Measurements from ENCODE around the gene FOXS1.

Gene FOXS1

DNA sequence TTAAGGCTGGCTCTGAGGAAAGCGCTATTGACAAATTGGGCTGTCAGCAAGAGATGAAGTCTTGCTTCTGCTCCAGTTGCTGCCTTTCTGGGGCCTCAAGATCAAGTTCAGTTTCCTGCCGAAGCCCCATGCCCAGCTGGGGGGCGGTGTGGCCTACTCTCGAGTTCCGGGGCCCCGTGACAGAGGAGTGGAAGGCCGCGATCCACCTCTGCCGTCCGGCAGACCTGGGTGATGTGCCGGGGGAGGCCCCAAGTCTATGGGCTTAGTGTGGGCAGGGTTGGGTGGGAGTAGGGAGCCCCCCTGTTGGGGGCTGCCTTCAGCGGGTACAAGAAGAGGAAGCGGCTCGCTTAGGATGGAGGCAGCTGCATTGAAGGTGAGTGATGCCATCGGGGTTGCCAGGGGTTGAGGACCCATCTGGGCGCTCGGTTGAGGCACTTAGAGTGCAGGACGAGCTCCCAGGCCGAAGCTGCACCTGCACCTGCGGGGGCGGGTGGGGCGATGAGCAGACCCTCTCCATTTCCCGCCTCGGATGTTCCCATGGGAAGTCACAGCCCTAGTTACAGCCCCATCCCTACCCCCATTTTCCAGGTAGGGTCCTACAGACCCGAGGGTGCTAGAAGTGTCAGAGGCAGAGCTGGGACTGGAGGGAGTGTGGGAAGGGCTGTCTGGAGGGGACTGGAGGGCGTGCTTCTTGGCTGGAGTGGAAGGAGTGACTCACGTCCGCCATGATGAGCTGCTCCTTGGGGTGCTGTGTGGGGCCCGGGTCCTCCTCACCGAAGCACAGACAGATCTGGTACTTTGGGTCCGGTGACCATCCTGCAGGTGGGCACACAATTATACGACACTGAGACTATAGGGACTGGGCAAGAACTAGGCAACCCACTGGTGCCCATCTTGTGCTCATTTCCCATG, 2.9 kb upstream of the FOXS1 start:
- H3K27me3 ChIP-seq (ENCODE audit: control insufficient read depth, insufficient read depth, low read length): peaks cover 36% of the 10 kb centered on the region
- H3K27ac ChIP-seq (ENCODE audit: low read depth, low read length): no peak overlapping the region
- no peaks in the 10 kb centered on the region for H3K36me3 ChIP-seq (ENCODE audit: control insufficient read depth, insufficient read depth, low read length)
- no peak overlapping the region for H3K9ac ChIP-seq (ENCODE audit: low read depth, low read length)
- no peaks in the 10 kb centered on the region for H3K9me3 ChIP-seq (ENCODE audit: control insufficient read depth, insufficient read depth, low read length)
- no peaks in the 10 kb centered on the region; the same call in 1 of the 2 replicates for H3K4me1 ChIP-seq (ENCODE audit: control insufficient read depth, insufficient read depth, low read length)
- H3K4me3 ChIP-seq (ENCODE audit: low read depth, low read length): no peak overlapping the region

DNA sequence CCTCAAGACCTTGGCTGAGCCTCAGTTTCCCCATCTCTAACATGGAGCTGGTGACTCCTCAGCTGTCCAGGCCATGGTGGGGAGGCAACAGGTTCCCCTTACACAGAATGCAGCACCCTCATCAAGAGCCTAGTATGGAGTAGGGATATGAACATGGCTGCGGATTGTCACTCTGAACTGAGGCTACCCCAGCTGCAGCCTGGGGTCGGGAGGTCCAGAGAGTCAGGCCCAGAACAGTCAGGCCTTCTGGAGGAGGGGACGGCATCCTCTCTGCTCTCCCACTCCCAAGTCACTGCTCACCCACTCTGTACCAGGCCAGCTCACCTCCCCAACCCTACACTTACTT, 1.4 kb upstream of the FOXS1 start:
- Histone ChIP-seq H3K27ac (ENCODE audit: low read depth, low read length) (no peak overlapping the region), H3K4me3 (ENCODE audit: low read depth, low read length) (no peak overlapping the region), H3K4me1 (ENCODE audit: control insufficient read depth, insufficient read depth, low read length) (peaks cover 10% of the 10 kb centered on the region), H3K9me3 (ENCODE audit: control insufficient read depth, insufficient read depth, low read length) (no peaks in the 10 kb centered on the region), H3K9ac (ENCODE audit: low read depth, low read length) (no peak overlapping the region), H3K36me3 (ENCODE audit: control insufficient read depth, insufficient read depth, low read length) (no peaks in the 10 kb centered on the region), H3K27me3 (ENCODE audit: control insufficient read depth, insufficient read depth, low read length) (peaks cover 35% of the 10 kb centered on the region)

DNA sequence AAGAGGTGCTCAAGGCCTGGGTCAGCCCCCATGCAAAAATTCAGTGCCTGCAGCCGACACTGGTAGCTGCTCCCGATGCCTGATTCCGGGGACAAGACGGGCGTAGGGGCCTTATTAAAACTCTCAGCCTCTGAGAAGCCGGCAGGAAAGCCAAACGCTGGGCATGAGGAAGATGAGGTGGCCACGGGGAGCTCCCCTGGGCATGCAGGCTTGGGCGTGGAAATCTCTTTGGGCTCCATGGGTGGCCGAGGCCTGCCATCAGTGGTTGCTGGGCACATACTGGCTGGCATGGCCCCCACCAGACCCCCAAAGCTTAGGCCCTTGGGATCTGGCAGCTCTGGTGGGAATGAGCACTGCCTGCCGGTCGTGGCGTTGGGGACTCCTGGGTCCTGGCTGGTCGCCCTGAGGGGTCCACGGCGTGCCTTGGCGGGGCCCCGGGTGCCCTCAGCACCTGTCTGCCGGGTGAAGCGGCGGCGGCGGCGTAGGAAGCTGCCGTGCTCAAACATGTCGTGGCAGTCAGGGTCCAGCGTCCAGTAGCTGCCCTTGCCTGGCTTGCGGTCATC, 586 bp downstream of the FOXS1 start:
- H3K27me3 ChIP-seq (ENCODE audit: control insufficient read depth, insufficient read depth, low read length): peaks cover 16% of the 10 kb centered on the region
- H3K27ac ChIP-seq (ENCODE audit: low read depth, low read length): no peak overlapping the region
- peaks cover 14% of the 10 kb centered on the region for H3K4me1 ChIP-seq (ENCODE audit: control insufficient read depth, insufficient read depth, low read length)
- H3K36me3 ChIP-seq (ENCODE audit: control insufficient read depth, insufficient read depth, low read length): no peaks in the 10 kb centered on the region
- H3K4me3 ChIP-seq (ENCODE audit: low read depth, low read length): no peak overlapping the region
- no peaks in the 10 kb centered on the region for H3K9me3 ChIP-seq (ENCODE audit: control insufficient read depth, insufficient read depth, low read length)
- H3K9ac ChIP-seq (ENCODE audit: low read depth, low read length): no peak overlapping the region

DNA sequence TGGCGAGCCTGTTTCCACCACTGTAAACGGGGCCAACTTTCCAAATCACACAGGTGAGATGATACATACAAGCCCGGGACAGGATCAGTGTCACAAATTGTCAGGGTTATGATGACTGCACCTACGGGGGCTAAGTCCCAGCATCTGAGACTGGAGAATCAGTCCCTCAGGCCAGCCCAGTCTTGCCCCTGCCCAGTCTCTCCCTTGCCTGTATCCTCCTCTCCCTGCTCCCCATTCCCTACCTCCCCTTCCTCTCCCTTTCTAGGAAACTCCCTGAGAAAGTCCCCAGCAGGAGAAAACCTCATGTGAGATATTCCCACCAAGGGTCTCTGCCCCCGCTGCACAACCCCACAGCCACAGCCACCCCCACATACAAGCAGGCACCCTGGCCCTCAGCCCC, 1.5 kb downstream of the FOXS1 start:
- peaks cover 6% of the 10 kb centered on the region for H3K27me3 ChIP-seq (ENCODE audit: control insufficient read depth, insufficient read depth, low read length)
- H3K4me1 ChIP-seq (ENCODE audit: control insufficient read depth, insufficient read depth, low read length): peaks cover 14% of the 10 kb centered on the region
- H3K27ac ChIP-seq (ENCODE audit: low read depth, low read length): no peak overlapping the region
- H3K9ac ChIP-seq (ENCODE audit: low read depth, low read length): no peak overlapping the region
- H3K9me3 ChIP-seq (ENCODE audit: control insufficient read depth, insufficient read depth, low read length): no peaks in the 10 kb centered on the region
- H3K4me3 ChIP-seq (ENCODE audit: low read depth, low read length): no peak overlapping the region
- no peaks in the 10 kb centered on the region for H3K36me3 ChIP-seq (ENCODE audit: control insufficient read depth, insufficient read depth, low read length)

DNA sequence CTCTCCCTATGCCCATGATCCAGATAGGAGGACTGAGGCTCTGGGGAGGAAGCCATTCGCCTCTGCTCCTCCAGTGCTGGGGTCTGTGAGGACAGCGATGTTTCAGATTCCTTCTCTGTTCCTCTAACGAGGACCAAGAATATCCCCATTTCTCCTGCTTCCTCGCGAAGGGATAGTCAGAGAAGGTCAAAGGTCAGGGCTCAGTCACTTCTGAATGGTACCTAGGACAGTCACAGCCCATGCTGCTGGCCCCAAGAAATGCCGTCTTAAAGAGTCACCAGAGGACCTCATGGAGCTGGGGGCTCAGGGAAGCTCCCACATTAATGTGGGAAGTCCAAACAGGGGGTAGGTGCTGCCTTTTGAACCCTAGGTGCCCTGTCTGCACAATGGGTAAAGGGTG, 2.1 kb downstream of the FOXS1 start:
- H3K27me3 ChIP-seq (ENCODE audit: control insufficient read depth, insufficient read depth, low read length): peaks cover under 1% of the 10 kb centered on the region; the same call in 1 of the 2 replicates
- no peak overlapping the region for H3K4me3 ChIP-seq (ENCODE audit: low read depth, low read length)
- no peak overlapping the region for H3K9ac ChIP-seq (ENCODE audit: low read depth, low read length)
- H3K36me3 ChIP-seq (ENCODE audit: control insufficient read depth, insufficient read depth, low read length): no peaks in the 10 kb centered on the region
- H3K9me3 ChIP-seq (ENCODE audit: control insufficient read depth, insufficient read depth, low read length): no peaks in the 10 kb centered on the region
- no peak overlapping the region for H3K27ac ChIP-seq (ENCODE audit: low read depth, low read length)
- H3K4me1 ChIP-seq (ENCODE audit: control insufficient read depth, insufficient read depth, low read length): peaks cover 14% of the 10 kb centered on the region

DNA sequence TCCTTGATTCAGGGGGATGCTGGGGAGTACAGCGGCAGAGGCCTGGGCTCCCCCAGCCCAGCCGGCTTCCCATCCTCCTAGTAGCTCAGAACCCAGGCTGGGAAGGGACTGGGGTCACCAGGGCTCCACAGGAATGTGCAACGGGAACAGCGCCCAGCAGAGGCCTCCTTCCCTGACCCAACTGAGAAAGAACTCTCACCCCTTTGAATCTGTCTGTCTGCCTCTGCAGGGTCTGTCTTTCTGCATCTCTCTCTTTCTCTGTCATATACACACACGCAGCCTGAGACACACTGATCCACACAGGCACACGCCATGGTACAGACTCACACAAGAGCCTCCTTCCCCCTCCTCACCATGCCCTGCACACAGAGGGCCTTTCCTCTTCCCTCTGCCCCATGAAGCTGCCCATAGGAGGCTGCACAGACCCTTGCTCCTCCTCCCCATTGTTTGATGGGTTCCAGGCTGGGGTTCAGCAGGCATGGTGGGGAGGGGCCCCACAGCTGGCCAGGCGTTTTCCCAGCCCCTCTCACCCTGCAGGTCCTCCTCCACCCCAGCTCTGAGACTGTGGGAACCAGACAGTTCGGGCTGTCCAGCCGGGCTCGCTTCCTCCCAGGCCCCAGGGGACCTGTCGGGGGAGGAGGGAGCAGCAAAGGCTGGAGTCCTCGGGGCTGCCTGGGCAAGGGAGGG, 2.8 kb downstream of the FOXS1 start:
- H3K36me3 ChIP-seq (ENCODE audit: control insufficient read depth, insufficient read depth, low read length): no peaks in the 10 kb centered on the region
- H3K27ac ChIP-seq (ENCODE audit: low read depth, low read length): no peak overlapping the region
- no peaks in the 10 kb centered on the region for H3K27me3 ChIP-seq (ENCODE audit: control insufficient read depth, insufficient read depth, low read length)
- no peak overlapping the region for H3K4me3 ChIP-seq (ENCODE audit: low read depth, low read length)
- H3K4me1 ChIP-seq (ENCODE audit: control insufficient read depth, insufficient read depth, low read length): peaks cover 14% of the 10 kb centered on the region
- no peak overlapping the region for H3K9ac ChIP-seq (ENCODE audit: low read depth, low read length)
- no peaks in the 10 kb centered on the region for H3K9me3 ChIP-seq (ENCODE audit: control insufficient read depth, insufficient read depth, low read length)

DNA sequence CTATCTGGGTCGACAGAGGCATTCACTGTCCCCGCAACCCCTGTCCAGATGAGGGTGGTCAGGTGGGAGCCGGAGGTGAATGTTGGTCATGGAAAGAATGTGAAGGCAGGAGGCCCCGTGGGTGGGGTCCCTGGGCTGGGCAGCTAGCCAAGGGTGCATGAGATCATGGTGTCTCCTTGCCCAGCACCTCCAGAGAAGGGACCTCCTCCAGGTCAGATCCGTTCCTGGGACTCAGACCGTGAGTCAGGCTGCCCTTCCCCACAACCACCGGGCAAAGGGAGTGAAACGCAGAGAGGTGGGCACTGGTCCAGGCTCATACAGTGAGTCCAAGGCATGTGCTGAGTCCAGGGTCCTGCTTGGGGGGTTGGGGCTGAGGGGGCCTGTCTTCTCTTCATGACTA, 3.5 kb downstream of the FOXS1 start:
- Histone ChIP-seq H3K4me3 (ENCODE audit: low read depth, low read length) (no peak overlapping the region), H3K4me1 (ENCODE audit: control insufficient read depth, insufficient read depth, low read length) (peaks cover 14% of the 10 kb centered on the region), H3K9me3 (ENCODE audit: control insufficient read depth, insufficient read depth, low read length) (no peaks in the 10 kb centered on the region), H3K36me3 (ENCODE audit: control insufficient read depth, insufficient read depth, low read length) (no peaks in the 10 kb centered on the region), H3K9ac (ENCODE audit: low read depth, low read length) (no peak overlapping the region), H3K27ac (ENCODE audit: low read depth, low read length) (no peak overlapping the region), H3K27me3 (ENCODE audit: control insufficient read depth, insufficient read depth, low read length) (no peaks in the 10 kb centered on the region)

DNA sequence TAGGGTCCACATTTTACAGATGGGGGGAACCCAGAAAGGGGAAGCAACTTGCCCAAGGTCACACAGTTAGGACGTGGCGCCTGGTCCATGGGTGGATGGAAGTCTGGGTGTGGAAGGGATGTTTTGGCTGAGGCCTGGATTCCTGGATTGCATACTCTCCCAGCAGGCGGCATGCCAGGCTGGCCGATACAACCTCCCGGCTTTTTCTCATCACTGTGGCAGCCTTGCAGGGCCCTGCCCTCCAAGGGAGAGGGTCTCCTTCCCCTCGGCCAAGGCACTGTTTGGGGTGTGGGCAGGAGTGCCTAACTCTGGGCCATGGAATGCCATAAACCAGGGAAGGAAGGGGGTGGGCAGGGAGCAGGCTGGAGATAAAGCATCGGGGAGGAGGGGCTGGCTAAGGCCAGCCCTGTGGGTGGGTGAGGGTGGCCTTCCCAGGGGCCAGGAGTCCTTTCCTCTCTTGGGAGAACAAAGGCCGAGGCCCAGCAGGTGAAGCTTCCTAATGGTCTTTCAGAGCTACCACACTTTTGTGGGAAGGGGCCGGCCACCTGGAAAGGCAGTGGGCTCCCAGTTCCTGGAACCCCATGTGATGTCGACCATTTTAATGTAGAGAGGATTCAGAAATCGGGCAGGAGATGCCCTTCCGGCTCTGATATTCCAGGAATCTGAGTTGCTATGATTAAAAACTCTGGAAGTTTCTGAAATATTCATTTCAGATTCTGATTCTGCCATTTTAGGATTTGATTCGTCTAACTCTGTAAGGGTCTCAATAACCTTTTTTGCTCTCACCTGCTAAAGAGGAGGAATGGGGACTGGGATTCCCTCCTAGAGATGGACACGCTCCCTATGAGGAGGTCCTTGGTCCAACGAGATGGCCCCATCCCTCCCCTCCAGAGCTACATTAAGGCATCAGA, 4.2 kb downstream of the FOXS1 start:
- no peak overlapping the region for H3K27ac ChIP-seq (ENCODE audit: low read depth, low read length)
- H3K27me3 ChIP-seq (ENCODE audit: control insufficient read depth, insufficient read depth, low read length): no peaks in the 10 kb centered on the region
- no peaks in the 10 kb centered on the region for H3K36me3 ChIP-seq (ENCODE audit: control insufficient read depth, insufficient read depth, low read length)
- peaks cover 14% of the 10 kb centered on the region for H3K4me1 ChIP-seq (ENCODE audit: control insufficient read depth, insufficient read depth, low read length)
- H3K4me3 ChIP-seq (ENCODE audit: low read depth, low read length): no peak overlapping the region
- no peak overlapping the region for H3K9ac ChIP-seq (ENCODE audit: low read depth, low read length)
- no peaks in the 10 kb centered on the region for H3K9me3 ChIP-seq (ENCODE audit: control insufficient read depth, insufficient read depth, low read length)

DNA sequence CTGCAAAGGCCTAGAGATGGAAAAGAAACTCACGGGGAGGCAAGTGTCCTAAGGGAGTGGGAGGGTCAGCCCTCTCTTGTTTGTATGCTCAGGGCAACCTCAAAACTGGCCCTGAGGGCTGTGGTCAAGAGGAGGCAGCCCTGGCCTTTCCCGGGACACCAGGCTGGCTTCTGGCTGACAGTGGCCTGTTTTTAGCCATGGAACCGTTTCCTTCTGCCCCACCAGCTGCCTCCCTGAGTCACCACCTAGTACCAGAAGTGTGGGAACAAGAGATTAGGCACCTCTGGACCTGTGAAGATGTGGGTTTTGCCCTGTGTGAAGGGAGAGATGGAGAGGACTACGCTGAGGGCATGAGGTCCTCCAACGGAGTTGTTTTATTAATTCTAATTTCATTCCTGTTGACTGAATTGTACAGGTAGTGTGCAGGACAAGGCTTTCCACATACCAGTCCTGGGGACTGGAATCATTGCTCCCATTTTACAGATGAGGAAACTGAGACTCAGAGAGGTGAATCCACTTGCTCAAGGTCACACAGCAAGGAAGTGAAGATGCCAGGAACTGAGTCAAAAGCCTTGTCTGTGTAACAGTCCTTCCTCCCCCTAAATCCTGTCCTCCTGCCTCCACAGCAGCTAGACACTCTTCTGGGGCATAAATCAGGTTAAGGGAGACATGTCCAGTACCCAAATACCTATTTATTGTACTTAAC, 5.5 kb downstream of the FOXS1 start:
- no peaks in the 10 kb centered on the region for H3K36me3 ChIP-seq (ENCODE audit: control insufficient read depth, insufficient read depth, low read length)
- H3K4me1 ChIP-seq (ENCODE audit: control insufficient read depth, insufficient read depth, low read length): peaks cover 14% of the 10 kb centered on the region
- no peak overlapping the region for H3K4me3 ChIP-seq (ENCODE audit: low read depth, low read length)
- no peaks in the 10 kb centered on the region for H3K9me3 ChIP-seq (ENCODE audit: control insufficient read depth, insufficient read depth, low read length)
- no peaks in the 10 kb centered on the region for H3K27me3 ChIP-seq (ENCODE audit: control insufficient read depth, insufficient read depth, low read length)
- no peak overlapping the region for H3K9ac ChIP-seq (ENCODE audit: low read depth, low read length)
- no peak overlapping the region for H3K27ac ChIP-seq (ENCODE audit: low read depth, low read length)

DNA sequence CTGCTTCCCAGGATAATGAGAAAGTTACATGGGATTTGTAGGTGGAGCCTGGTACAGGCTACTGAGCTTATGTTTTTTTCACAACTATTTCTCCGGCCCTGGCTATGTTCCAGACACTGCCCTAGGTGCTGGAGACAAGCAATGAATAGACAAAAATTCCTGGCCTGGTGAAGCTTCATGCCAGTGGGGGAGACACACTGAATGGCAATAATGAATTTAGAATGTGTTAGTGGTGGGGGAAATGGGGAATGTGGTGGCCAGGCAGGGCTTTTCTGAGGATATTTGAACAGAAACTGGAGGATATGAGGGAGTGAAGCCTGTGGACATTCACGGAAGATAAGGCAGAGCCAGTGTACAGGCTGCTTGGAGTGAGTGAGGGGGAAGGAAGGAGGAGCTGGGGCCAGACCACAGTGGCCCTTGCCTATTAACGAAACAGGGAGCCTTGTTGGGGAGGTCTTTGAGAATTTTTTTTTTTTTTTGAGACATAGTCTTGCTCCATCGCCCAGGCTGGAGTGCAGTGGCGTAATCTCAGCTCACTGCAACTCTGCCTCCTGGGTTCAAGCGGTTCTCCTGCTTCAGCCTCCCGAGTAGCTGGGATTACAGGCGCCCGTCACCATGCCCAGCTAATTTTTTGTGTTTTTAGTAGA, 6.6 kb downstream of the FOXS1 start:
- no peak overlapping the region for H3K4me3 ChIP-seq (ENCODE audit: low read depth, low read length)
- no peaks in the 10 kb centered on the region for H3K27me3 ChIP-seq (ENCODE audit: control insufficient read depth, insufficient read depth, low read length)
- H3K9me3 ChIP-seq (ENCODE audit: control insufficient read depth, insufficient read depth, low read length): no peaks in the 10 kb centered on the region
- no peak overlapping the region for H3K27ac ChIP-seq (ENCODE audit: low read depth, low read length)
- H3K9ac ChIP-seq (ENCODE audit: low read depth, low read length): no peak overlapping the region
- H3K4me1 ChIP-seq (ENCODE audit: control insufficient read depth, insufficient read depth, low read length): peaks cover 14% of the 10 kb centered on the region
- H3K36me3 ChIP-seq (ENCODE audit: control insufficient read depth, insufficient read depth, low read length): no peaks in the 10 kb centered on the region

All from HUES48 (cell line).